SW 1271 (cell line): ENCODE data around the gene PHACTR1.

ENCODE experiments used
- DNase-seq, 2 experiments: peaks; one replicate each; lab custom pipeline; 2025; lab: John Stamatoyannopoulos, UW

The PHACTR1 gene

DNA sequence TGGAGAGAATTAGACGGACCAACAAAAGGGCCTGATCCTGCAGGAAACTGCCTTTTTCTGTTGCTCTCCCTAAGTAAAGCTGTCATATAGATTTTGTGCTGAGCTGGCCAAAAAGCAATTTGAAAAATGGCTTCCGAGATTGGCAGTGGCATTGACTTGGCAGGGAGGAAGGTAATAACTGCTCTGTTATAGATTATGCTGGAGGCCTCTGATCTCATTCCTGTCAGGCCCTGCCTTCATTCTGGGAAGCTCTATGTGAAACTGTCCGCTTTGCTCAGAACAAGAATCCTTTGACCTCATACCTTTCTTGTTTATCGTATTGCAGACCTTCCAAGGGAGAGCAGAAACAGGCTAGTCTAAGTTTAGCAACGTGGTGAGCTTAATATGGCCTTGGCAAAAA is 234.4 kb downstream of the PHACTR1 start:
- DNase-seq, result no peak

DNA sequence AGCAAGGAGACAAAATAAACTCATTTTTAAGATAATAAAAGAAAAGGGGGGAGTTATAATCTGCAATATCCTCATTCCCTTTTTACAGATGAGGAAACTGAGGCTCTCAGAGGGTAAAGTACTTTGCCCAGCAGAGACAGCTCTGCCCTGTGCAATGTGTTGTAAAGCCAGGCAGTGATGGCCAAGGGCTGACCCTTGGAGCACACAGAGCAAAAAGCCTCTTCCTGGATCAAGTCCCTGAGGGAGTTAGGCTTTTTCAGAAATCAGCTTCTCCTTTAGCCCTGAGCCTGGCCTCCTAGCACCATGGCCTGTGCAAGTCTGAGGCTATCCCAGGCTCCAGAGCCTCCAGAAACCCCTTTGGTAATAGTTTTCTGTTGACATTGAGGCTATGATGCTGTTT is 234.8 kb downstream of the PHACTR1 start:
- no peak for DNase-seq

DNA sequence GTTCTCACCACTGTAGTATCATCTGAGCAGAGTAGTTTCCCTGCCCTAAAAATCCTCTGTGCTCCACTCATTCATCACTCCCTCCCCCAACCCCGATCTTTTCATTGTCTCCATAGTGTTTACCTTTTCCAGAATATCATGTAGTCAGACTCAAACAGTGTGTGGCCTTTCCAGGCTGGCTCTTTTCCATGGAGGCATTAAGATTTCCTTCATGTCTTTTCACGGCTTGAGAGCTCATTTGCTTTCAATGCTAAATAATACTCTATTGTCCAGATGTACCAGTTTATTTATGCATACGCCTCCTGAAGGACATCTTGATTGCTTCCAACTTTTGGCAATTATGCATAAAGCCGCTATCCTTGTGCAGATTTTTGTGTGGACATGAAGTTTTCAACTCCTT is 235.8 kb downstream of the PHACTR1 start:
- DNase-seq, result no peak

DNA sequence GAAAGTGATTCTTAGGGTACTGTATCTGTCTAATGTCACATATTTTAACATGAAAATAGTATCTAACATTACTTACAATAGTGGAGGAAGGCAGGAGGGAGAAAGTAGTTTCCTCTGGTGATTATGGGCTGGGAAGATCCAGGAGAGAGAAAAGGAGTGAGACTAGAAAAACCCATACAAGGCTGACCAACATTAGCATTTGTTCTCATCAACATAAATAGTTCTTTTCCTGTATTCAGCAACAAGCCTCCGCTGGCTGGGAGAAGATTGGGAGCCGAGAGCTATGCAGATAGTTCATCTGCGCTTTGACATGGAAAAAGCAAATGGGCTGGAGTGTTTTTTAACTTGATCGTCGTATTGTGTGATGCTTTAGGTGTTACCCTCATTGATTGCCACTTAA is 239.4 kb downstream of the PHACTR1 start:
- DNase-seq, result no peak

DNA sequence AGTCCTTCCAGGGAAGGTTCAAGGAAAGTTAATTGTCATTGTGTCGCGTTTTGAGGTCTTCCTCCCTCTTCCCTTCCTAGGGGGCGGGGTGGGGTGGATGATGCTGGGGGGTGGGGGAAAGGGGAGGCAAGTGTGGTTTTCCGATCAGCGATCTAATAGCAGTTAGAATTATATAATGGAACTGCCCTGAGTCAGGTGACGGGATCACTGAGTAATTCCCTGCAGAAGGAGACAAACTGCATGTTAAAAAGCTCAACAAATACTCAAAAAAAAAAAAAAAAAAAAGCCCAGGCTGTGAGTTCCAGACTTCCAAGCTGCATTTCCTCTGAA is 240.4 kb downstream of the PHACTR1 start:
- no peak for DNase-seq

DNA sequence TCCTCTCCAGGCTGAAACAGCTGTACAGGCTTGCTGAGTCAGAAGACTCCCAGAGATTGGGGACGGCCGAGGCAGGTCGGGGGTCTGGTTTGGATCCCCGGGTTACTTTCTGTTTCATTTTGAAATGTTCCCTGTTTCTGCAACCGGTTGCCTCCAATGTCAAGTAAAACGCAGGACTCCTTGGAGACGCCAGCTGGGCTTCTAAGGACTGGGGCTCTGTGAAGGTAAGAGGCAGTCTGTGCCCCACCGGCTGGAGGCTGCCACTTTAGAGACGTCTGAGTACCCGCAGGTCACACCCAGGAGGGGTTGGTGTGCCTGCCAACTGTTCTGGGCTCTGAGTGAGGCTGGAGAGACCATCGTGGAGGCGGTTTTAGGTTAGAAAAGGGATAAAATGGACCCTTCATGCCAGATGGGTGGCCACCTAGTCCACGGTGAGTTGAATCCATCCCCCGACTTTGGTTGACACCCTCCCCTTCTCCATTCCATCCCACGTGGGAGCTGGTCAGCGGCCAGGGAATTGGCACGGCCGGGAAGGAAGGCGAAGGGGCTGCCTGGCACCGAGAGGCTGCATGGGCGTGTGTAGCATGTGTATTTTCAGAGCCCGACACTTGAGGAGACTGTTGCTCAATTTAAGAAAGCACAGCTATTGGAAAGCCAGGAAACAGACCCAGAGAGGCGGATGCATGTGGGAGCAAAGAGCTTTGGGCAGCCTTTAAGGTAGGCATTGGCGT is 240.9 kb downstream of the PHACTR1 start:
- DNase-seq, result peak; percentile 16 to 31

DNA sequence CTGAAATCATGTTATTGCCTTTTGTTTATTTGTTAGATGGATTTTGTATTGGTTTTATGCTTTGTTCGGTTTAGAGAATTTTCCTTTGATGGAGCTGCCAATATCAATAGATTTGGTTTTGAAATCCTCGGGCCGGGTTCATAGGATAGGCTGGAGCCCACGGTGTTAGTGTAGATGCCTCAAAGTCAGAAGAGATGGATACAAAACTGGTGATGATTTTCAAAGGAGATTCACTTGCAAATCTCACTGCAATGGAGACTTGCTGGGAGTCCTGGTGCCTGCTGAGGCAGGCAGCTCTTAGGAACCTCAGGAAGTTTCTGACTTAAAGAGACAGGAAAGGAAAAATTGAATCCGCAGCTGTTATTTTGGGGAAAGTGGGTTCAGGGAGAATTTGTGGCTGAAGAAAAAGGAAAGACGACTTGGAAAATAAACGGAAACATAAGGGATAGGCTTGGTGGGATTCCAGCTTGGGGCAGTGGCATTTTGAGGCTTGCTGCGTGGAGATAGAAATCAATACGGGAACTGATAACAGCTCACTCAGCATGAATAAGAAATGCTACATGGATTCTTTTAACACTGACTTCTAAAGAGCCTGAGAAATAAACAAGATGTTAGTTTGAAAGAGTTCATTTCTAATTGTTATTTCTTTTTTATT is 241.6 kb downstream of the PHACTR1 start:
- DNase-seq, result no peak

DNA sequence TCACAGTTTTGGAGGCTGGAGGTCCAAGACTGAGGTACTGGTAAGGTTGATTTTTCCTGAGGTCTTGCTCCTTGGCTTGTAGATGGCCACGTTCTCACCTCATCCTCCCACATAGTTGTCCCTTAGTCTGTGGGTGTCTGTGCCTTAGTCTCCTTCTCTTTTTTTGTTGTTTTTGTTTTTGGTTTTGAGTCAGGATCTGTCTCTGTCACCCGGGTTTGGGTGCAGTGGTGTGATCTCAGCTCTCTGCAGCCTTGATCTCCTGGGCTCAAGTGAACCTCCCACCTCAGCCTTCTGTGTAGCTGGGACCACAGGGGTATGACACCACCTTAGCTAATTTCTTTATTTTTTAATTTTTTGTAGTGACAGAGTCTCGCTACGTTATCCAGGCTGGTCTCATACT is 245.2 kb downstream of the PHACTR1 start:
- no peak for DNase-seq

DNA sequence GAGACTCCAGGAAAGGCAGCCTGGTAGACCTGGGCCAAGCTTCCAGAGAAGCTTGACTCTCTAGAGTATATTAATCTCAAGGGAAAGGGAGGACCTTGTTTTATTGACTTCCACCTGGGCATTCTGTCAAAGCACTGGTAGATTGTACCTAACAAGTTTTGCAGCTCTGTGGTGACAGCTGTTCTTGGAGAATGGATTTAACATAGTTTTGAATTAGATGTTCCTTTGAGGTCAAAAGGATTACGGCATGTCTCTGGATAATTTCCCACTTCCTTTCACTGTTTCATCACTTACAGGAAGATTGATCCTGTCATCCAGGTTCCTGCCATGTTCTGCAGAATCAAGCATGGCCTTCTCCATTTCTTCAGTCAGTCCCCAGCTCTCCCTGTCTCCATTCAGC is 246.0 kb downstream of the PHACTR1 start:
- DNase-seq, result no peak

DNA sequence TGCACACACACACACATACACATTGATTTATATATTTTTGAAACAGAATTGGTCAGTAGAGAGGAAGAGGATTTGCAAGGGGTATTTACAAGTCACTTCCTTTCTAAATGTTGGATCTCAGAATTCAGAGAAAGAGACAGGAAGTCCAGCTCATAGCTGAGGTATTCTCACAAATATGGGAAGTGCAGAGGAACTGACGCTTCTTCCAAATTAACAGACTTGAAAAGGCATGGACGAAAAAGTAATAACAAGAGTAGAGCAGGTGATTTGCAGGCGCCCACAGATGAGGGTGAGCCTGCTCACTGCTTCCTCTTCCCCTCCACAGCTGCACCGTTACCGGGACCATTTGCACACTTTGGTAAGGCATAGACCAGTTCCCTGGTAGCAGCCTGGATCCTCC is 246.4 kb downstream of the PHACTR1 start:
- DNase-seq, result peak in 1 of 2 experiments; percentile 29

DNA sequence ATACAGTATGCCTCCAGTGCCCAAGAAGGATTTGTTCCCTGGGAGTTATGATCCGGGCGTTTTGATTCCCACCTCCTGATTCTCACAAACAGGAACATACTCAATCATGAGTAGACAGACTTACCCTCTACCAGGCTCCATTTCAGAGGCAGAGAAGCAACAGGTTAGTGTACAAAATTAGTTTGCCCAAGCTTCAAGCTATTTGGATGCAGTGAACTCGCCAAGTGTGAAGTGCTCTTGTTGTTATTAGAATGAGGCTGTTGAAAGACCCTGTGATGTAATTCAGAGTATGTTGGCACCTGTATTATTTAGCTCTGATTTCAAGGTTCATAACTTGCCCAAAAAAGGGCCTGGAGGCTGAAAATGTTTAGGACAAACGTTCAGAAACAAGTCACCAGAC is 247.0 kb downstream of the PHACTR1 start:
- no peak for DNase-seq

DNA sequence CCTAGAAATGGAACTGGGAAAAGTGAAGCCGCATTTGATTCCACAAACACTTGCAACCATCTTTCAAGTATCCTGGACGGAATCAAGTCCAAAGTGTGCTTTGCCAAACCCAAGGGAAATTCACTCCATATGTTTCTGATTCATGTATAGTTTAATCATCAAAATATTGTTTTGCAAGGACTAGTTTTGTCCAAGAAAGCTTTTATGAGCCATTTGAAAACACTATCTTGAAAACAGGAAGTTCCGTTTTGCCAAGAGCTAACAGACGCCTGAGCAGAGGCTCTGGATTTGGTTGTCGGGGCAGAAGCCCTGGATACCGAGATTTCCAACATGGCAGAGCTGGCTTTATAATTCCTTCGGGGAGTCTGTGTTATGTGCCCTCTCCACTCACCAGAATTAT is 251.1 kb downstream of the PHACTR1 start:
- no peak for DNase-seq

DNA sequence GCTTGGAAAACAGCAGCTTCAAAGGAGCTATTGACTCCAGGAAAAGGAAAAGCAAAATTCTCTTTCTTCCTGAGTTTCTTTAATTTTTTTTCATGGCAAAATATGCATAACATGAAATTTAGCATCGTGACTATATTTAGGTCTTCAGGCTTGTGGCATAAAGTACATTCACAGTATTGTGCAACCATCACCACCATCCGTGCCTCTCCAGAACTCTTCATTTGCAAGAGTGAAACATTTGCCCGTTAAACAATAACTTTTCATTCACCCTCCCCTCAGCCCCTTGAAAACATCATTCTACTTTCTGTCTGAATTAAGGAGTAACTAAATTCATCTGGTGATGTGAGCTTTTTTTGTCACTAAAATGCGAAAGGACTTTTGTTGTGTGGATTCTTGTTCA is 251.7 kb downstream of the PHACTR1 start:
- DNase-seq, result no peak

DNA sequence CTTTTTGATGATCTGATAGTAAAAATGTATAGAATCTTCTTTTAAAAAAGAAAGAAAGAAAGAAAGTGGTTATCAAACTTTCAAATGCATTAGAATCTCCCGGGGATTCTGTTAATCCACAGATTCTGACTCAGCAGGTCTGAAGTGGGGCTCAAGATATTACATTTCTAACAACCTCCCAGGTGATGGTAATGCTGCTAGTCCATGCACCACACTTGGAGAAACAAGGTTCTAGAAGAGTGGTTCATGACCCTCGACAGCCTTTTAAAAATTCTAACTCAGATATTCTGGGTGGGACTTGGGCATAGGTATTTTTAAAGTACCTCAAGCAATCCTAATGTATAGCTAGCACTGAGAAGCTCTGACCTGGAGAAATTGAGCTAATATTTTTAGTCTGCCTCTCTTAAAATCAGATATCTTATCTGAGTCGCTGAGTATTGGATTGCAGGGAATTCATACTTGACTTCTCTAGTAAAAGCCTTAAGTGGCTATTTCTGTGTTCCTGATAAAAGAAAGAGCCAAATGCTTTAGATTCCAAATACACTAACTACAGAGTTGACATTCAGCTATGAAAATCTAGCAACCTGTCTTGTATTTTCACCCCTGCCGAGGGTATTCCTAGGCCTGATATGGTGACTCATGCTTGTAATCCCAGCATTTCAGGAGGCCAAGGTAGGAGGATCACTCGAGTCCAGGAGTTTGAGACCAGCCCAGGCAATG is 252.4 kb downstream of the PHACTR1 start:
- DNase-seq, result no peak

DNA sequence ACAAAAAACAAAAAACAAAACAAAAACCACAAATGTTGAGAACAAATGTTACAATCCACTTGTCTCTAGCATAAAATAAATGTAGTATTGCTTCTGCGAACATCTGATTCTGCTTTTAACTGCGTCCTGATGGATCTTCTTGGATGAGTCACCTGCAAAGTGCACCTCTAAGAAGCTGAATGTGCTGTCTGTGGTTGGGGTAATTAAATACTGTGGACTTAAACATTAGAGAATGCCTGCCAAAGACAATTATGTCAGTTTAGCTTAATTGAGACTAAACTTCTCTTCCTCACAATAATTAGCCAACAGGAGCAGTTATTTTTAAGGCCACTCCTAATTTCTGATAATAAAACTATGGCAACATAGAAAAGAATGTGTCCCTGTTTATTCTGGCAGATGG is 253.4 kb downstream of the PHACTR1 start:
- DNase-seq, result no peak

DNA sequence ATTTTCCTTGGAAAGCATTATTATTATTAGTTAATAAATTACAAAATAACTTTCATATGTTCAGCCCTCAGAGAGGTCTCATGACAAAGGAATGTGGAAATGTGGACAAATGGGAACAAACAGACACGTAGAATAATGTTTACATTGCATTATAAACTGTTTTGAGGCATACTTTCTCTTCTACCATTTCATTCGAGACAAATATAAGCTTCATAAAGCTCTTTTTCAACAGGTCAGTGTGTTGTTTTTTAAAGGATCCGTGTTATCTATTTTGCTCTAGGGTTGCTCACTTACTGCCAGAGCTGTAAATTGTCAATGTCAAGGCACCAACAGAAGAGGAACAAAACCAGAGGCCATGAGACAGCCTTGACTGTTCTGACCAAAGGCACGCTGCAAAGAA is 256.8 kb downstream of the PHACTR1 start:
- DNase-seq, result no peak

DNA sequence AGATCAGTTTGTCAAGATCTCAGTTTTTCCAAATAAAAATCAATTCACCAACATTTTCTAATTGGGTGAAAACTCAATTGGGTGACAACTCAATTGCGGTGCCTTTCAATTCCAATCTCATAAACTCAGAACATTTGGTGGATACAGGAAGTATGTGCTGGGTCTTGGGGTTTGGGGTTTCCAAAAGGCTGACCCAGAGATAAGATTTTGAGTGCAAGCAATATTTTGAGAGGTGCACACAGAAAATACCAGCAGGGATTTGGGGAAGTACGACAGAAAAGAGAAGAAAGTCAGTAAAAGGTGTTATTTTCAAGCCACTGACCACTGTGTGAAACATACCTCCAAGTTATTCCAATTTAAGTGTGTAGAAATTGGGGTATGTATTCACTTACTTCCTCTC is 258.0 kb downstream of the PHACTR1 start:
- no peak for DNase-seq

DNA sequence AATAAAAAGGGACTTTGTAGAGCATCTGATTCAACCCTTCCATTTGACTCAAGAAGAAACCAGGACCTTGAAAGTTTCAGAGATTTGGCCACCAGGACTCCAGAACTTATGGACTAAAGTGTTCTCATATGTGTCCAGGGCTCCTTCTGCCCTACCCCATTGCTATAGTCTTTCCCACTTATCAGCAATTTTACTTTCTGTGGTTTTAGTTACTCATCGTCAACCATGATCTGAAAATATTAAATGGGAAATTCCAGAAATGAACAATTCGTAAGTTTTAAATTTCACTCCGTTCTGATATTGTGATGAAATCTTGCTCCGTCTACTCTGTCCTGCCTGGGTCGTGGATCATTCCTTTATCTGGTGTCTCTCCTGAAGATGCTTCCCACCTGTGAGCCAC is 259.8 kb downstream of the PHACTR1 start:
- no peak for DNase-seq

DNA sequence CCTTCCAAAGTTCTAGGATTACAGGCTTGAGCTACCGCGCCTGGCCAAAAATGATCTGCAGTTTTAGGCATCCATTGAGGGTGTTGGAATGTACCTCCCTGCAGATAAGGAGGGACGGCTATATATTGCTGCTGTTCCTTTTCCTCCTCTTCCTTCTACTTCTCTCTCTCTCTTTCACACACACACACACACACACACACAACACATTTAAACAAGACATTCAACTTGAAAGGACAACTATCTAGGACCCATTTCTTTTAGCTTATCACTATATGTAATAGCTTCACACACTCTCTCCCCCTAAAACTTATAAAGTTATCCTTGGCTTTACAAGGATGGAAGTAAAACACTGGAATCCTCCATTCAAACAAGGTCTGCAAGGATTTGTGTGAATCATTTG is 260.6 kb downstream of the PHACTR1 start:
- DNase-seq, result no peak

DNA sequence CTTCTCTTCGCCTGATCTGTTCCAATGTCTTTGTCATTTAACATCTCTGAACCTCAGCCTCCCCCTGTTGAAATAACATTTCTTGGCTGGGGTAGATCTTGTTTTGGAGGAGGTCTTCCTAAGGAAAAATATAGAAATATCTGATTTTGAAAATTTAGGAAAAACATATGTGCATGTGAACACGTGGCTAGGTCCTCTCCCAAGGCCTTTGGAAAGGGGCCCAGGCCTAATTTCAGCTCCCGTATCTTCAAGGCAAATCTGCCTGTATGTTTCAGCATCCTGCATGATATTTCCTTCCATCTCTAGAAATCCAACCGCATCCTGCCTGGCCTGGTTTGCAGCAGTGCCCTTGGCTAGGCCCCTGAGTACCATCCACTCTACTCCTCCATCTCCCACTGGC is 261.2 kb downstream of the PHACTR1 start:
- no peak for DNase-seq

DNA sequence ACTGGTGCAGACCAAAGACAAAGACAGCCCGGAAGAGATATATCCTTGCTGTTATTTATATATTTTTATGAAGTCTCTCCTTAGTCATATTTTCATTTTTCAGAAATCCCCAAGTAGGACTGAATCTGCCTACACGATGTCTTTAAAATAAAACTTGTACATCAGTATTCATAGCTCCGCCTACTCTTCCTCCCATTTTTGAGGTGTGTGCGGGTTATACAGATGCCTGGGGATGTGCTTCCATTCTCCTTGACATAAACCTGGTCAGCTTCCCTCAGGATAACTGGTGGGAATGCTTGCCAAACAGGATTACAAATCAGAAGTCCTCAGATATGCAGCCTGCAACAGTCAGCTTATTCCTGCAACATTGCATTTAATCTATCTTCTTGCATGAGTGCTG is 264.2 kb downstream of the PHACTR1 start:
- no peak for DNase-seq

DNA sequence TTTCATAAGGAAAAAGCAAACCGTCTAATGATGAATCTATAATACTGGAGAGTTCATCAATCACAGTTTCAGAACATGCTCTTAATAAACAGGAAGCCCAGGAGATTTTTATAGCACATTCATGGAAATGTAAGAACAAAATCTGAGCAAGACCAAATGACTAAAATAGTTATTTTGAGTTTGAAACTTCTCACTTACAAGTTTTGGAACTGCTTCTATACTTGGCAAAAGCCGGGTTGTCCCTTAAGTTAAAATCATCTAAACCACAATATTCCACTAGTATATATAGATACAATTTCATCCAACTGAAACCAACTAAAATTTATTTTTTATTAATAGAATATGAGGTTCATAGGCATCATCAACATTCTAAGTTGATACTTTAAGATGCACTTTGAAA is 268.2 kb downstream of the PHACTR1 start:
- DNase-seq, result no peak

DNA sequence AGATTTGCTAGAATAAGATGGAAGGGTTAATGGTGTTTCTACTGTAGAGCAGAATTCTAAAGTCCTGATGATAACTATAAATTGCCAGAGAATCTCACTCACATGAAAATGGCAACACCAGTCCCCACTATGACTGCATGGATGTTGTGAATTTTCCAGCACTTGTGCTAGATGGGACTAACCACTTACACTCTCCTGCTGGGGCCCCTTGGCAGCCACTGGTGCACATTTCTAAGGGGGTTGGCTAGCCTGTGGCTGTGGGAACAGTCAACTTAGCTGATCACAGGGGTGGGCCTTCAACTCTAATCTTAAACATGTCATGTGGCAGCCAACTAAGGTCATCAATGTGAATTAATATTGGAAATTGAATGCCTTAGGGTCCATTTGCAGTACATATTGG is 271.2 kb downstream of the PHACTR1 start:
- no peak for DNase-seq

DNA sequence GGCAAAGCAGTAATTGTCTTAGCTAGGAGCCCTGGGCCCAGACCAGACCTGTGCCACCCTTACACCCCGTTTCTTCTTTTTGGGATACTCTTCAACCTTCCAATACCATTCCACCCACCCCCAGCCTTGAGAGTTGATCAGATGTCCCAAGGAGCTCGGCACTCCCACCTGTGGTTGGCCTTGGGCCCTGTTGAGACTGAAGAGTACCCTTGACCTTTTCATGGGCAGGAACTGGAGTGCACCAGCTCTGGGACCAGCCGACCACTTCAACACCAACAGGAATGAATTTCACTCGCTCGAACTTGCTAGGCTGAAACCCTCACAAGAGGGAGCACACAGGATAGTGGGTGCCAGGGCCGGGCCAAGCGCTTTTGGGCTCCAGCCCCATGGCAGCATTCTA is 273.6 kb downstream of the PHACTR1 start:
- no peak for DNase-seq
